ENCODE data around the gene CMTM2. TPM values are rescaled to one million over a fixed set of nuclear protein-coding genes. Genes with fewer than 3 reads are reported as not detected.

CMTM2 gene
- total and polyA plus RNA-seq, 9 of the 15 experiments (the other 6 are each of a cell fraction or from before 2014, with no cell fraction given), result not detected

GRCh38 chr16:66636199-66636598 lies 56.9 kb downstream of the CMTM2 start:
- H3K36me3 ChIP-seq (ENCODE audit: control insufficient read depth, insufficient read depth, low read length), result peaks cover 4% of the 10 kb centered on the region; the same call in 1 of the 3 replicates
- ATAC-seq (no peak), FAIRE-seq (no peak), DNase-seq (ENCODE audit: extremely low read depth in 1 of 4, low spot score in 3 of 4) (no peak)
- no peak overlapping the region for H2AFZ ChIP-seq (ENCODE audit: low read depth, low read length)
- no peak overlapping the region for H3K27ac ChIP-seq (ENCODE audit: extremely low read depth, low read depth, low read length)
- H3K9me1 ChIP-seq (ENCODE audit: control insufficient read depth, insufficient read depth, low read length), result peaks cover 4% of the 10 kb centered on the region
- H3K79me2 ChIP-seq (ENCODE audit: control insufficient read depth, insufficient read depth, low read length), result no peaks in the 10 kb centered on the region
- ChIA-PET POLR2A (interaction anchor here (1.3 to 2.4 kb wide), 2 partner anchors 15 to 25 kb away, joined by 3 to 8 read pairs; no protein-coding TSS in a partner anchor), CTCF (ENCODE audit: low intra/inter-chr PET ratio) (no interaction called here)
- 77% methylated on average over 5 of the region's 5 CpGs for WGBS (ENCODE audit: insufficient coverage, low coverage, missing lambda C conversion rate)
- no TSS peak for BruUV-seq (replicated peaks)
- intact Hi-C loops (cut with micrococcal nuclease), result no loop called here
- in situ Hi-C loops (cut with MboI), result no loop called here
- H4K20me1 ChIP-seq (replicated peaks; ENCODE audit: control insufficient read depth, insufficient read depth, low read length), result no peaks in the 10 kb centered on the region
- H3K4me1 ChIP-seq (replicated peaks in 1 of 2; ENCODE audit: control insufficient read depth in 2 of 2, insufficient read depth in 2 of 2, low read length in 2 of 2), result peaks cover 14 to 28% of the 10 kb centered on the region in 2 experiments
- no peak overlapping the region for H3K4me2 ChIP-seq (ENCODE audit: insufficient read depth, low read length)
- H3K4me3 ChIP-seq, result no peak overlapping the region
- H3K27me3 ChIP-seq (ENCODE audit: control insufficient read depth in 2 of 2, insufficient read depth in 2 of 2, low read length in 2 of 2), result no peaks in the 10 kb centered on the region
- H3K9me3 ChIP-seq (replicated peaks; ENCODE audit: control insufficient read depth, insufficient read depth, low read depth, low read length), result no peaks in the 10 kb centered on the region
- H3K9ac ChIP-seq (ENCODE audit: insufficient read depth in 1 of 2, low read depth in 2 of 2, low read length in 2 of 2), result no peak overlapping the region
- TF ChIP-seq ATF4 (CRISPR knock-in tag; IDR thresholded peaks at IDR 0.05) (no peak), ZC3H4 (CRISPR knock-in tag; IDR thresholded peaks at IDR 0.05; ENCODE audit: borderline replicate concordance) (no peak), ZNF134 (CRISPR knock-in tag; conservative IDR thresholded peaks at IDR 0.05) (no peak), UBTF (IDR thresholded peaks at IDR 0.05; ENCODE audit: borderline replicate concordance in 1 of 2, low read depth in 2 of 2, low read length in 2 of 2) (no peak), ZNF740 (CRISPR knock-in tag; IDR thresholded peaks at IDR 0.05) (no peak), ZNF740 (tag; IDR thresholded peaks at IDR 0.05) (no peak), ZNF79 (CRISPR knock-in tag; IDR thresholded peaks at IDR 0.05; ENCODE audit: low read depth) (no peak), IFI16 (CRISPR knock-in tag; IDR thresholded peaks at IDR 0.05) (no peak), MXI1 (IDR thresholded peaks at IDR 0.05; ENCODE audit: low read depth, low read length) (no peak), ZNF445 (CRISPR knock-in tag; IDR thresholded peaks at IDR 0.05; ENCODE audit: low read depth) (no peak), HMG20A (CRISPR knock-in tag; conservative IDR thresholded peaks at IDR 0.05) (no peak), ZNF764 (CRISPR knock-in tag; IDR thresholded peaks at IDR 0.05; ENCODE audit: low read depth) (no peak), ZKSCAN3 (CRISPR knock-in tag; IDR thresholded peaks at IDR 0.05) (no peak), ILF3 (IDR thresholded peaks at IDR 0.05; ENCODE audit: borderline replicate concordance) (no peak), ZNF121 (CRISPR knock-in tag; conservative IDR thresholded peaks at IDR 0.05) (no peak), SRSF7 (optimal IDR thresholded peaks at IDR 0.05; ENCODE audit: low read depth, low read length) (no peak), RBM39 (optimal IDR thresholded peaks at IDR 0.05; ENCODE audit: low read depth, low read length) (no peak), CBX5 (IDR thresholded peaks at IDR 0.05; ENCODE audit: borderline replicate concordance, low read depth) (no peak), DACH1 (IDR thresholded peaks at IDR 0.05; ENCODE audit: partially characterized antibody) (no peak)

Measured in K562 (cell line).